Astrocyte of the spinal cord (primary cell): ENCODE data around the gene MAGEA3.
"Not testable (repeated sequence)": the region's sequence is repeated elsewhere in the genome, so short reads cannot be mapped to it uniquely, and the experiment has no call there.

Source experiments
- DNase-seq: peaks from one replicate; pipeline ENCODE4 v3.0.0; 2011; ENCODE audit warnings: low read depth, low spot score
- H3K4me3 ChIP-seq: 2 replicates; pipeline ENCODE4 v1.5.1; 2011; ENCODE audit warnings: low read depth, mild to moderate bottlenecking, low read length, moderate library complexity
- in situ Hi-C: cut with HindIII; loops from 2 replicates; pipeline ENCODE4 v1.10.0; 2017; ENCODE audit warnings: low sequenced_read_pairs
- TF ChIP-seq, protein P1 (sequence below): IDR thresholded peaks from 2 replicates; pipeline ENCODE4 v1.5.1; 2012; ENCODE audit warnings: low read depth, mild to moderate bottlenecking, low read length, inconsistent platforms

MAGEA3 gene

DNA sequence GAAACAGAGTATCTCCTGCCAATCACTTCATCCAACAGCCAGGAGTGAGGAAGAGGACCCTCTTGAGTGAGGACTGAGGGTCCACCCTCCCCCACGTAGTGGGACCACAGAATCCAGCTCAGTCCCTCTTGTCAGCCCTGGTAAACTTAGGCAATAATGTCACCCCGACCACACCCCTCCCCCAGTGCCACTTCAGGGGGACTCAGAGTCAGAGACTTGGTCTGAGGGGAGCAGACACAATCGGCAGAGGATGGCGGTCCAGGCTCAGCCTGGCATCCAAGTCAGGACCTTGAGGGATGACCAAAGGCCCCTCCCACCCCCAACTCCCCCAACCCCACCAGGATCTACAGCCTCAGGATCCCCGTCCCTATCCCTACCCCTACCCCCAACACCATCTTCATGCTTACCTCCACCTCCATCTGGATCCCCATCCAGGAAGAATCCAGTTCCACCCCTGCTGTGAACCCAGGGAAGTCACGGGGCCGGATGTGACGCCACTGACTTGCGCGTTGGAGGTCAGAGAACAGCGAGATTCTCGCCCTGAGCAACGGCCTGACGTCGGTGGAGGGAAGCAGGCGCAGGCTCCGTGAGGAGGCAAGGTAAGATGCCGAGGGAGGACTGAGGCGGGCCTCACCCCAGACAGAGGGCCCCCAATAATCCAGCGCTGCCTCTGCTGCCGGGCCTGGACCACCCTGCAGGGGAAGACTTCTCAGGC lies 34.8 kb downstream of the MAGEA3 start, which contains the start of the genes CSAG1 and MAGEA12:
Gene CSAG1, minus strand, starts transcription at position 461 of the 715 bp plus-strand sequence. CDS start 1,261 bp downstream, outside the sequence.
Gene MAGEA12, plus strand, starts transcription at position 497 of the 715 bp plus-strand sequence. CDS start 2,405 bp downstream, outside the sequence.
- TF ChIP-seq, protein P1, sequence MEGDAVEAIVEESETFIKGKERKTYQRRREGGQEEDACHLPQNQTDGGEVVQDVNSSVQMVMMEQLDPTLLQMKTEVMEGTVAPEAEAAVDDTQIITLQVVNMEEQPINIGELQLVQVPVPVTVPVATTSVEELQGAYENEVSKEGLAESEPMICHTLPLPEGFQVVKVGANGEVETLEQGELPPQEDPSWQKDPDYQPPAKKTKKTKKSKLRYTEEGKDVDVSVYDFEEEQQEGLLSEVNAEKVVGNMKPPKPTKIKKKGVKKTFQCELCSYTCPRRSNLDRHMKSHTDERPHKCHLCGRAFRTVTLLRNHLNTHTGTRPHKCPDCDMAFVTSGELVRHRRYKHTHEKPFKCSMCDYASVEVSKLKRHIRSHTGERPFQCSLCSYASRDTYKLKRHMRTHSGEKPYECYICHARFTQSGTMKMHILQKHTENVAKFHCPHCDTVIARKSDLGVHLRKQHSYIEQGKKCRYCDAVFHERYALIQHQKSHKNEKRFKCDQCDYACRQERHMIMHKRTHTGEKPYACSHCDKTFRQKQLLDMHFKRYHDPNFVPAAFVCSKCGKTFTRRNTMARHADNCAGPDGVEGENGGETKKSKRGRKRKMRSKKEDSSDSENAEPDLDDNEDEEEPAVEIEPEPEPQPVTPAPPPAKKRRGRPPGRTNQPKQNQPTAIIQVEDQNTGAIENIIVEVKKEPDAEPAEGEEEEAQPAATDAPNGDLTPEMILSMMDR: no peak
- in situ Hi-C loops: no loop called here
- no peak within 1 kb of the TSS for H3K4me3 ChIP-seq
- DNase-seq: no peak

DNA sequence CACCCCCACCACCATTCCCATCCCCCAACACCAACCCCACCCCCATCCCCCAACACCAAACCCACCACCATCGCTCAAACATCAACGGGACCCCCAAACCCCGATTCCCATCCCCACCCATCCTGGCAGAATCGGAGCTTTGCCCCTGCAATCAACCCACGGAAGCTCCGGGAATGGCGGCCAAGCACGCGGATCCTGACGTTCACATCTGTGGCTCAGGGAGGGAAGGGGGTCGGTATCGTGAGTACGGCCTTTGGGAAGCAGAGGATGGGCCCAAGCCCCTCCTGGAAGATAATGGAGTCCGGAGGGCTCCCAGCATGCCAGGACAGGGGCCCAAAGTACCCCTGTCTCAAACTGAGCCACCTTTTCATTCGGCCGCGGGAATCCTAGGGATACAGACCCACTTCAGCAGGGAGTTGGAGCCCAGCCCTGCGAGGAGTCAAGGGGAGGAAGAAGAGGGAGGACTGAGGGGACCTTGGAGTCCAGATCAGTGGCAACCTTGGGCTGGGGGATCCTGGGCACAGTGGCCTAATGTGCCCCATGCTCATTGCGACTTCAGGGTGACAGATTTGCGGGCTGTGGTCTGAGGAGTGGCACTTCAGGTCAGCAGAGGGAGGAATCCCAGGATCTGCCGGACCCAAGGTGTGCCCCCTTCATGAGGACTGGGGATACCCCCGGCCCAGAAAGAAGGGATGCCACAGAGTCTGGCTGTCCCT lies 35.7 kb downstream of the MAGEA3 start:
- in situ Hi-C loops, DNase-seq, H3K4me3 ChIP-seq: not testable (repeated sequence)

DNA sequence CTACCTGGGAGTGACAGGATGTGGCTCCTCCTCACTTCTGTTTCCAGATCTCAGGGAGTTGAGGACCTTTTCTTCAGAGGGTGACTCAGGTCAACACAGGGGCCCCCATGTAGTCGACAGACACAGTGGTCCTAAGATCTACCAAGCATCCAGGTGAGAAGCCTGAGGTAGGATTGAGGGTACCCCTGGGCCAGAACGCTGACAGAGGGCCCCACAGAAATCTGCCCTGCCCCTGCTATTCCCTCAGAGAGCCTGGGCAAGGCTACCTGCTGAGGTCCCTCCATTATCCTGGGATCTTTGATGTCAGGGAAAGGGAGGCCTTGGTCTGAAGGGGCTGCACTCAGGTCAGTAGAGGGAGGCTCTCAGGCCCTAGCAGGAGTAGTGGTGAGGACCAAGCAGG lies 36.5 kb downstream of the MAGEA3 start:
- no peak for DNase-seq
- in situ Hi-C loops: no loop called here
- TF ChIP-seq, protein P1: no peak
- no peak overlapping the region for H3K4me3 ChIP-seq

GRCh38 chrX:152735860-152736511 lies 37.4 kb downstream of the MAGEA3 start:
- no peak overlapping the region for H3K4me3 ChIP-seq
- in situ Hi-C loops: no loop called here

DNA sequence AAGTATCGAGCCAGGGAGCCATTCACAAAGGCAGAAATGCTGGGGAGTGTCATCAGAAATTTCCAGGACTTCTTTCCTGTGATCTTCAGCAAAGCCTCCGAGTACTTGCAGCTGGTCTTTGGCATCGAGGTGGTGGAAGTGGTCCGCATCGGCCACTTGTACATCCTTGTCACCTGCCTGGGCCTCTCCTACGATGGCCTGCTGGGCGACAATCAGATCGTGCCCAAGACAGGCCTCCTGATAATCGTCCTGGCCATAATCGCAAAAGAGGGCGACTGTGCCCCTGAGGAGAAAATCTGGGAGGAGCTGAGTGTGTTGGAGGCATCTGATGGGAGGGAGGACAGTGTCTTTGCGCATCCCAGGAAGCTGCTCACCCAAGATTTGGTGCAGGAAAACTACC lies 37.9 kb downstream of the MAGEA3 start:
- in situ Hi-C loops, H3K4me3 ChIP-seq, DNase-seq: not testable (repeated sequence)

More at GRCh38 chrX:152735860-152736511, 37.4 kb downstream of the MAGEA3 start:
- TF ChIP-seq, protein P1: no peak
- DNase-seq: no peak

GRCh38 chrX:152738560-152738959 lies 40.0 kb downstream of the MAGEA3 start:
- H3K4me3 ChIP-seq: no peak overlapping the region
- TF ChIP-seq, protein P1: no peak
- no peak for DNase-seq
- in situ Hi-C loops: no loop called here
